Hematopoietic multipotent progenitor cell treated with erythropoietin and hydrocortisone succinate and interleukin-3 and kit ligand, for 4 days (in vitro differentiated cells): ENCODE results near the gene PER1.

ENCODE experiments used
- DNase-seq: peaks from one replicate; pipeline ENCODE4 v3.0.0-alpha.2; 2015

The PER1 gene

DNA sequence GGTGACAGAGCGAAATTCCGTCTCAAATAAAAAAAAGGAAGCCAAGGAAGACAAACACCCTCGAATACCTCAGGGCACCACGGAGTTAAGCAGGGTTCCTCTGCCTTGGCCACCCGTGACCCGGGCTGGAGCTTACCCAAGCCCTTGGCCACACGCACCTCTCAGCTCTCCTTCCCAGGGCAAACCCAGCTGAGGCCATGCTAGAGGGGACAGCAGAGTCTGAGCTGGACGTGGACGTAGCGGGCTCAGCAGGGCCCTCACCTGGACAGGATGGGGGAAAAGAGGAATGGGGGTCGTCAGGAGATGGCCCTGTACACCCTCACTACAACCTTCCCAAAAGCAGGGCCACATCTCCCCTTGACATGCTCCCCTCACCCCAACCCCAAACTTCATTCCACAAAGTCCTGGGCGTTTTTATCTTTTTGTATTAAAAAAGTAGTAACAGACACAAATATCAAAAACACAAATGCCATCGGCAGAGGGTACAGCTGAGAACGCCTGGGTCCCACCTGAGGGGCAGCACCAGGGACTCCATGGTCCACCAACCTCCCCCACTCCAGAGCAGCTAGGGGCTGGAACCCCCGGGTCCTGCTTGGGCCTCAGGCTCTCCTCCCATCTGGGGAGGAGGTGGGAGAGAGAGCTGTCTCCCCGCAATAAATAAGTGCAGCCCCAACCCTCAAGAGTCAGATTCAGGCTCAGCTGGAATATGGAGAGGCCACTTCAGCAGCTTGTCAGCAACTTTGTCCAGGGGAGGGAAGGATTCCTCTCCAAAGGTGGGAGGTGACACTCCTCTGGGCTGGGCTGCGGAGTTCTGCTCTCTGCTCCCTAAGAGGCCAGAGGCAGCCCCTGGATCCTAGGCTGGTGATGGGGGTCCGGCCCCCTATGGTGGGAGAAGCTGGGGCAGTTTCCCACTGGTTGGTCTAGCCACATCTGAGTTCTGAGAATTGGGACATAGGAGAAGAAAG is 11.9 kb downstream of the PER1 start:
- DNase-seq = no peak

DNA sequence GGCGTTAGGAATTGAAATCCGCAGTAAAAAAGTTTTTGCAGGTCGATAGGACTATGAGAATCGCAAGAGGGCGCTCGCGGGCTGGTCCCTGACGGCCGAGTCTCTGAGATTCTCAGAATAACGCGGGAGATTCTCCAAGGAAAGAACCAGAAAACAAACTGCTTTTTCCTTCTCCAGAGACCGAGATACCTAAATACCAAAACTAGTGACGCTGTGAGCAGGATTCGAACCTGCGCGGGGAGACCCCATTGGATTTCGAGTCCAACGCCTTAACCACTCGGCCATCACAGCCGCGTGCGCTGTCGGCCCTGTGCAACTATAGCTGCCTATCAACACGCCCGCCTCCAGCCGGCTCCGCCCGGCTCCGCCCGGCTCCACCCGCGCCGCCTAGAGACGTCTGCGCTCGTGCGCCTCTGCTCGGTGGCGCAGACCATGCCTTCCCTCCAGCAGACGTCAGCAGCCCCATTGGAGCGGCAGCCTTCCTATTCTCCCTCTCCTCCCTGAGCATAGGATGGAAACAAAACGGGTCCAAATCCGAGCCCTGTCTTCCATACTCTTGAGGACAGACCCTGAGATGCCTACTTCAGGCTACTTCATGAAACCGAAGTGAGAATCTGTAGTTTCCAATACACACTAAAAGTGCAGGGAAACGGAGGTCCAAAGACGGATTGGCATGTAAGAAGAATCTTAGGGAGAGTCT is 13.4 kb downstream of the PER1 start:
- peak; percentile 99 for DNase-seq

DNA sequence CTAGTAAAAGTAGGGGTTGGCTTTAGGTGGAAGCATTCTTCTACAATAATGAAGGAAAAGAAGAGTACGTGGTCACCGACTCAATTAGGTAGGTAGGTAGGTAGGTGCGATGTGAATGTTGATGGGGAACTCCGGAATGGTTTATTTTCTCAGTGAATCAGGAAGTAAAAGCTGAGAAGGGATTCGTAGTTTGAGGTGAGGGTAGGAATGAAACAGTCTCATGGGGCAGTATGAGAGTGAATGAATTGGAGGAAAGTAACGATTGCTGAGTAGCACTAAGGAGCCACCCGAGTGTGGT is 13.9 kb downstream of the PER1 start:
- no peak for DNase-seq

DNA sequence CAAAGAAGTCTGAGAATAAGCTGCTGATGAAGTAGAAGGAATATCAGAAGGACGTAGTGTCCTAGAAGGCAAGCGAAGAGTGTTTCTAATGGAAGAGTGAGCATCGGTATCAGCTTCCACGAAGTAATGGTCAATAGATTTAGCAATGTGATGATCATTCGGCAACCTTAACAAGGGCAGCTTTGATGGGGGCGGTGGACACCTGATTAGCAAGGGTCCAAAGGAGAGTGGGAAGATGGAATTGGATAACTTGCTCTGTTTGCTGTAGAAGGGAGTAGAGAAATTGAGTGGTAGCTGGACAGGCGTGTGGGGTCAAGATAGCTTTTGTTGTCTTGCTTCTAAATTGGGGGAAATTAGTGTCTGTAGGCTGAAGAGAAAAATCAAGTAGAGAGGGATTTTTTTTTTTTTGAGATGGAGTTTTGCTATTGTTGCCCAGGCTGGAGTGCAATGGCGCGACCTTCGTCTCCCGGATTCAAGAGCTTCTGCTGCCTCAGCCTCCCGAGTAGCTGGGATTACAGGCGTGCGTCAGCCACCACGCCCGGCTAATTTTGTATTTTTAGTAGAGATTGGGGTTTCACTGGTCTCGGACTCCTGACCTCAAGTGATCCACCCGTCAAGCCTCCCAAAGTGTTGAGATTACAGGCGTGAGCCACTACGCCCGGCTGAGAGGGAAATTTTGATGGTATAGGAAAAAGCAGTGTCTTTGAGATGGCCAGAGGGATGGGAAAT is 14.4 kb downstream of the PER1 start:
- DNase-seq = no peak

DNA sequence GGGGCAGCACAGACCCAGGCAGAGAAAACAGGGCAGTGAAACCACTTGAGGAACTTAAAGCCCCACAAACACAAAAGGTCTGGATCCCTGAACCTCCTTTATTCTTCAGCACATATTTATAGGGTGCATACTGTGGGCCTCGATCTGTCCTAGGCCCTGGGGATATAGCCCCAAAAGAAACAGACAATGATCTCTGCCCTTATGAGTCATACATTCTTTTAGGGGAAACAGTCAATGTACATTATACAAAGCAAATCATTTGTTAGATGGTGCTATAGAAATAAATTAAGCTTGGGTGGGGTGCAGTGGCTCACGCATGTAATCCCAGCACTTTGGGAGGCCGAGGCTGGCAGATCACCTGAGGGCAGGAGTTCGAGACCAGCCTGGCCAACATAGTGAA is 18.3 kb downstream of the PER1 start:
- DNase-seq = no peak

DNA sequence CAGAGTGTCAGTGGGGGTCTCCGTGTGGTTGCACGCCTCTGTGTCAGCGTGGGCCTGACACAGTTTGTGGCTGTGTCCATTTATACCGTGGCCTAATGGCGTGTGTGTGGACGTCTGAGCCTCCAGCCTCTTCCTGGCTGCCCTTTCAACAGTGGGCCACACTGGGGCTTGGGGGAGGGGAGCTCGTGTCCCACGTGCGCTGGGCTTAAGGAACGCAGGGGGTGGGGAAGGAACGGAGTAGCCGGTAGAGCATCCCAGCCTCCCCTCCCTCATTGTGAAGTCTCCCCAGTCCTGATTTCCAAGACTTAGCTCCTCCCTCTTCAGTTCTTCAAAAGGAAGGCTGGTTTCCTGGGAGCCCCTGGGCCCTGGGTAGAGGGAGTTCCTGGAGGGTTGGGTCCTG is 18.8 kb downstream of the PER1 start:
- DNase-seq = no peak

DNA sequence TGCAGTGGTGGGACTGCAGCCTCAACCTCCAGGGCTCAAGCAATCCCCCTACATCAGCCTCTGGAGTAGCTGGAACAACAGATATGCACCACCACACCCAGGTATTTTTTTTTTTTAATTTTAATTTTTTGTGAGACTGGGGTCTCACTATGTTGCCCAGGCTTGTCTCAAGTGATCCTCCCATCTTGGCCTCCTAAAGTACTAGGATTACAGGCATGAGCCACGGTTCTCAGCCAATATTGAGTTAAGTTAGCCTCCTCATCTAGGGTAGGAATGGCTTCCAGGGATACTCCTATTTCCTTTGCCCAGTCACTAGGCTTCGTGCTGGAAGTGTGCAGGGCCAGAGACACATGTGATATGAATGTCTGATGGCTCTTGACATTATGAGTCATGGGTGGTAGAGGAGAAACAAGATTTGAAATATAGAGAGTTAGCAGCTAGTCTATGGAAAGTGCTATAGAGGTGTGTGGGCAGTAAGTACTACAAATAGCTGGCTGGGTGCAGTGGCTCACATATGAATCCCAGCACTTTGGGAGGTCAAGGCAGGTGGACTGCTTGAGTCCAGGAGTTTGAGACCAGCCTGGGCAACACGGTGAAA is 20.3 kb downstream of the PER1 start:
- DNase-seq = no peak

DNA sequence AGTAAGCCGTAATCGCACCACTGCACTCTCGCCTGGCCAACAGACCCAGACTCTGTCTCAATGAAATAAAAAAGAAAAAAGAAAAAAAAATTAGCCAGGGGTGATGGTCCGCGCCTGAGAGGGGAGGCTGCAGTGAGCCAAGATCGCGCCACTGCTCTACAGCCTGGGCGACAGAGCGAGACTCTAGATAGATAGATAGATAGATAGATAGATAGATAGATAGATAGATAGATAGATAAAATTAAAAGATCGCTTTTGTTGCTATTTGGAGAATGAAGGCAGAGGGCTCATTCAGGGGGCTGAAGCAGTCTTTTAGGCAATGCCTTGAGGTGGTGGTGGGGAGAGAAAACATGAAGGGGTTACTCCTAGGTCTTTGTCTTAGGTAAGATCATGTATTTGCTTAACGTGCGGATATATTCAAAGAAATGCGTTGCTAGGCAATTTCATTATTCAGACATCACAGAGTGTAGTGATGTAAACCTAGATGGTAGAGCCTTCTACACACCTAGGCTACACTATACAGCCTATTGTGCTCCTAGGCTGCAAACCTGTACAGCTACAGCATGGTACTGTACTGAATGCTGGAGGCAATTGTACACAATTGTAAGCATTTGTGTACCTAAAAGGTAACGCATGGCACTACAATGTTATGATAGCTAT is 23.9 kb downstream of the PER1 start:
- DNase-seq = no peak

DNA sequence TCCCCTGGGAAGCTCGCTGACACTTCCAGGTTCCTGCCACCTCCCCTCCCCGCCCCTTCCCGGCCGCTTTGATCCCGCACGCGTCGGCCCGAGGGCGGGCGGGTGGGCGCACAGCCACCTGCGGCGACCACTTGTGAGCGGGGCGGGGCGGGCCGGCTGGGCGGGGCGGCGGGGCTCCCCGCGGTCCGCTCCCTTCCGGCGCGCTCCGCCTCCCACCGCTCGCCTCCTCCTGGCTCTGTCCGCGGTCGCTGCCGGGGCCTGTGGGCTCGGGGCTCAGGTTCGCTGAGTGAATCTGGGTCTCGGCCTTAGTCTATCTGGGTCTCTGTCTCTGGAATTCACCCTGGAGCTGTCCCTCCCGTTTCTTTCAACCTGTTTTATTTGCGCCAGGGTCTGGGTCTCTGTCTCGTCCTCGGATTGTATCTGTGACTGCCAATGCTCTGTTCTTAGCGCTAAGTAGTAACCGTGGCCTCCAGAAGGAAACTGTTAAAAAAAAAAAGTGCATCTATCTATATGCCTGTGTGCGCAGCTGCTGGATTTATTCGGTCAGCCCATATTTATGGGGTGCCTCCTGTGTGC is 25.6 kb downstream of the PER1 start:
- DNase-seq = peak; percentile 70

DNA sequence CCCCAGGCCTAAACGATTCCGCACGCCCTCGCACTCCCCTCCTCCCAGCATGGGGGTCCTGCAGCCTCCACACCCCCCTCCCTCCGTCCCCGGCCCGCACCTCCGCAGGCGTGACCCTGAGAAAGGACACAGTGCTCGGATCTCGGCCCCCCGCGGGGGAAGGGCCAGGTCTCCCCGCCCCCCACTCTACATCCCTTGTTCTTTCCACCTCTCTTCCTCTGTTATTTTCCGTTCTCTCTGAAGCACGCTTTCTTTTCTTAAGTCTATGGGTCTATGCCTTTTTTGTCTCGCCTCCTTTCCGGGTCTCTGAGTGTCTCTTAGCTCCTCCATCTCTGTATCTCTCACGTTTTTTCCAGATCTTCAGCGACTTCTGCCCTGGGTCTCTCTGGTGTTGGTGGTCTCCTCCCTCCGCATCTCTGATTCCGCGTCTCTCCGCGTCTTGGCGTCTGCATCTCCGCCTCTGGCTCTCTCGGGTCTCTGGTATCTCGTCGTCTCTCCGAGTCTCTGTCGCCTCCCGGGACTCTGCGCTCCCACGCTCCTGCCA is 26.2 kb downstream of the PER1 start:
- peak; percentile 41 for DNase-seq

DNA sequence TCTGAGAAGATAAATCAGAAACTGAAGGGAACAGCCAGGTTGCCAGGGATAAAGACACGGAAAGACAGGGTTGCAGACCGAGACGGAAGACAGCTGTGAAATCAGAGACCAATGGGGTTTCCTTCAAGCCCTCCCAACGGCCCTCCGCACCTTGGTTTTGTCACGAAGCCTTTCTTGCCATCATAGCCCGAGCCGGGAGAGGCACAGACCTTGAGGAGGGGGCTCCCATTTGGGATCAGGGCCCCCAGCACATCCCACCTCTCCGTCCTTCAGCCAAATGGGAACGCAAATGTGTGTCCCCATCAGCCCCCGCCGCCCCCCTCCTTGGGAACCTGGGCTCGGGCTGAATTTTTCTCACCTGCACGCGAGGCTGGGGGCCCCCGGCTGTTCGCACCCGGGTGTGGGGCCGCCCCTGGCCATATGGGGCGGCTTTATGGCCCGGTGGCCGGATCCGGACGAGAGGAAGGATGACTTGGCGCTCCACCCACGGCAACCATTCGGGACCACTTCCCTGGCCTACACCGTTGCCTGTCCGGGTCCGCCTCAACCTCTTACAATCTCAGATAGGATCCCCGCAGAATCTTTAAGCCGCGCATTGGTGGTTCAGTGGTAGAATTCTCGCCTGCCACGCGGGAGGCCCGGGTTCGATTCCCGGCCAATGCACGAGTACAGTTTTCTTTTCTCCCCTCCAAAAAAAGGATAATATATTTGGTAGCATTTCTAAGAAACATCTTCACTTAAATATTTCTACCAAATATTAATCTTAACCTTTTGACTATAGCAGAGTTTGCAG is 26.9 kb downstream of the PER1 start:
- DNase-seq = peak; percentile 91

DNA sequence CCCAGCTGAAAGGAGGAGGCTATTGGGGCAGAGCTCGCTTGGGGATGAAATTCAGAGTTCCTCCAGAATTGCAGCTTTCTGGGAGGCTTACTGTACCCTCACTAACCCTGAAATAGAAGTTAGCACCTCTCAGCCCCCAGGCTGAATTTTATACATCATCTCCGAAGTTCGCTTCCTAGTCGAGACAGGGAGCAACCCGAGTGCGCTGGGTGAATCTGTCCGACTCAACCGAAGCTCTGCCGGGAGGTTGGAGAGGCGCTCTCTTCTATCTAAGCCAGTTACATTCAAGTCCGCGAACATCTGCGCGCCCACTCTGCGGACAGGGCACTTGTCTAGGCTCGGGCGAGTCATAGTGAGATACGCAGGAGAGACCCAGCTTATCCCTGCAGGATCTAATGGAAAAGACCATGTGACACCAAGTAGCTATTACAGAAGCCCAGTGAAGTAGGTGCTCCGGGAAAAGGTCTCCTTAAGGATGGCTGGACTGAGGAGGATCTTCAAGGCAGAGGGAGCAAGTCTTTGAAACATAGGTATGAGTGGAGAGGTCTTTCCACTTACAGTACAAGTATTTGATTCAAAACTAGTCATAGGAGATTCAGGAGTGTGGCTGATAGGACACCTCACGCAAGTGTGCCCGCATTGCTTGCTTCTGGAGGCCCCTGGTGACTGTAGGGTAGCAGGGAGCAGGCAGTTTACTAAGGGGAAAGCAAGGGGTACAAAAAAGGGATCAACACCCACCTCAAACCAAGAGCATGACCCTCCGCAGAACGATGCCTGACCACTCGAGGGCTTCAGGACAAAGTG is 27.7 kb downstream of the PER1 start:
- peak; percentile 58 for DNase-seq

DNA sequence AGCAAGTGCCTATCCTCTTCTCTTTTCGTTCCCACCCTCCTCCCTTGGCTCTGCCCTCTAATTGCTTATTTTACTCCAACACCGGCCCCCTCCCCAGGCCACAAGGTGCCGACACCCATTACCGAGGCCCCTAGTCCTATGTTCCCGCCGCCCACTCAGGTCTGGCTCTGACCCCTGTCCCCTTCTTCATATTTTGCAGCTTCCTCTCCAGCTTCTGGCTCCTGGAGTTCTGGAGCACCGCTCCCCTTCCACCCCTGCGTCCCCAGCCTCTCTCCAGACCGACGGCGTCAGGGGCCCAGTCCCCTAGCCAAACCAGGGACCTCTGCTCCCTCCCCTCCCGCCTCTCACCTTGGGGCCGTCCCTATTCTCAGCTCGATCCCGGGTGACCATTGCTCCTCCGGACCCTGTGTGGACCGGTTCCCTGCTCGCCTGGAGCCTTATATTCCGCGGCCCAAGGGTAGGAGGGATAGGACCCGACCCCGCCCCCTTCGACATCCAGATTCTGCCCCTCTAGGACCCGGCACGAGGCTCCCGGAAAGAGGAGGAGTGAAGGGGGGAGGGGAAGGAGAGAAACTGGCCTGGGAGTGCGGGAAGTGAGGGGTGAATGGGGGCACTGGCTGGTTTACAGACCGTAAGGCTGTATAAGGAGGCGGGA is 28.4 kb downstream of the PER1 start, which contains the start of gene HES7:
TSS of gene HES7 (minus strand) at position 412 of the 655 bp plus-strand sequence. CDS start at position 390, 22 bp downstream.
- no peak for DNase-seq

DNA sequence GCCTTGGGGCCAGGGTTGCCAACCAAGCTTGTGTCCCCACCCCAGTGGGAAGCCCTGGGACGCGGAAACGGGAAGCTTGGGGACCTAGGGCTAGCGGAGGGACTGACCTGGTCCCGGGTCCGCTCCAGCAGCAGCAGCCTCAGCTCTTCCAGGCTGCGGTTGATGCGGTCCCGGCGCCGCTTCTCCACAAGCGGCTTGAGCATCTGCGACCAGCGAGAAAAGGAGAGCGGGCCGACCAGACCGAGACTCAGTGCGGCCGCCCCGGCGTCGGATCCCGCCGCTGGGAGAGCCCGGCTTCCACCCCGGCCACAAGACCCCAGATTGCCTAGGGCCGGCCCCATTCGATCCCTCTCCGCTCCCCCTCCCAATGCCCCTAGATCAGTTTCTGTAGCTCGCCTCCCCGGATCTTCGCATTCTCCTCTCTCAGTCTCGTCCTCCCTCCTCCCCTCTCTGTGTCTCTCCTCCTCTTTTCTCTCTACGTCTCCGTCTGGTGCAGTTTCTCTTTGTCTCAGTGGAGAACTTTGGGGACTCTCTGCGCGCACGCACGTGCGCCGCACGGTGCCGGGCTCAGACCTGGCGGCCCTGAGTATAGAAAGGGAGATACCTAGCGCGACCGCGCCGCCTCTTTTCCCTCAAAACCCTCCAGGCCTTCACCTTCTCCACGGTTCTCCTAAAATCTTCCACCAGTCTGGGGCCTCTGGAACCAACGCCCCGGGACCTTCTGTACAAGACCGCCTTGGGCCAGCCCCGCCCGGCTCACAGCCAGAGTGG is 29.1 kb downstream of the PER1 start:
- DNase-seq = peak; percentile 50

DNA sequence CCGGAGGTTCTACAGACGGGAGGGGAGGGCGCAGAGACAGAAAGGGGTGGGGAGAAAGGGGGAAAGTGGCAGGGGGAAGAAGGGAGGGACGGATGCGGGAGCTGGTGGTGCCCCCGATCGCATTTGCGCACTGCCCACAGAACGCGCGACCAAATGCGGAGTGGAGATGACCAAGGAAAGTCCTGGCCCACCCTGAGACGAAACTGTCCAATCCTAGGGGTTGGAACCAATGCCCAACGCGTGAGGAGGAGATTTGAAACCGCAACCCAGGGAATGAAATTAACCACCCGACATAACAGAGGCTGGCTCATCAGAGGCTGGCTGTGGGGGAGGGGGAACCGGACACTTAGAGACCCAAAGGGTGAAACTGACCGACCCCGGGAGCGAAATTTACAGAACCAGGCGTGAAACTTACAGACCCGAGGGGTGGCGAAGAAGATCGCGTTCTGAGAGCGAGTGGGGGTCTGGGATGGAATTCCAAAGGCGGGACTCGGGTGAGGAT is 29.7 kb downstream of the PER1 start:
- peak; percentile 41 for DNase-seq

DNA sequence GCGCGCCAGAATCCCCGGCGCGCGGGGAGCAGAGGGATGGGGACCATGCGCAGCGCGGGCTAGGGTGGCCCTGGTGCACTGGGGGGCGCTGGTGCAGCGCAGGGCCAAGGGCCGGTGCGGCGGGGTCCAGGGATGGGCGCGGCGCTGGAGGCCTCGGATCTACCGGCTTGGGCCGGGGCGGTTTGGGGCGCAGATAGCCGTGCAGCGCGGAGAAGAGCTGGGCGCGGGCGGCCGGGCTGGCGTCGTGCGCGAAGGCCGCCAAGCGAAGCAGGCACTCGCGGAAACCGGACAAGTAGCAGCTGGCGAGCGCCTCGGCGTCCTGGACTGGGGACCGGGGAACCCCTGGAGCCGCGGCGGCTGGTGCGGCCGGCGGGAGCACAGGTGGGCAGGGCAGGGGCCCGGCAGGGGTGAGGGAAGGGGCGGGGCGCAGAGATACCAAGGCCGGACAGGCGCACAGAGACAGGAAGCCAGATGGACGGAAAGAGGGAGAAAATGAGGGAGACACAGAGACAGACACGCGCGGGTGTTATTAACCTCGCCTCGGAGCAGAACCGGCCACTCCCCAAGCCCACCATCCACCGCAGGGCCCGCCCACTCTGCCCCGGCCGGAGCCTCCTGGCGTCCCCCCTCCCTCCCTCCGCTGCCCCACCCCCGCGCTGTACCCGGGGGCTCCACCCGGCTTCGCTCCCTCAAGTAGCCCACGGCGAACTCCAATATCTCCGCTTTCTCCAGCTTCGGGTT is 30.4 kb downstream of the PER1 start:
- peak; percentile 87 for DNase-seq

DNA sequence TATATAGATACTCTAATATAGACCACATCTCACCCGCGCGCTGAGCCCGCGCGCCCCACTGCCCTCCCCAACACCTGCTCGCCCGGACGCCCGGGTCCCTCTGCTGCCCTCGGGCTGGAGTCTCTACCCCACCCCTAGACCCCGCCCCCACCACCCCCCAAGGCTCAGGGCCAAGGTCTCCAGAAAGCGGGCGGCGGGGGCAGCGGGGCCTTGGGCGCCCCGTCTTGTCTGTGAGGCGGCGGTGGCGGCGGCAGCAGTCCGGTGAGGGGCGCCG is 30.9 kb downstream of the PER1 start:
- no peak for DNase-seq
